Parathyroid adenoma (tissue), 2 donors: ENCODE results near the gene ZFP69.
A peak's percentile ranks its signal among the peaks of the same experiment; 100 is the strongest.

Experiments
- H2AFZ ChIP-seq: fragments of 300-600 bp; sonication (generic); one replicate; pipeline ENCODE4 v1.7.0; 2017; ENCODE audit warnings: antibody characterized with exemption, mild to moderate bottlenecking
- H3K27ac ChIP-seq: fragments of 300-600 bp; sonication (generic); one replicate; pipeline ENCODE4 v1.7.0; 2017
- H3K27me3 ChIP-seq: fragments of 300-600 bp; sonication (generic); one replicate; pipeline ENCODE4 v1.7.0; 2017; ENCODE audit warnings: low read length; ENCODE audit not compliant: control insufficient read depth, insufficient read depth
- H3K36me3 ChIP-seq: fragments of 300-600 bp; sonication (generic); one replicate; pipeline ENCODE4 v1.7.0; 2017; ENCODE audit warnings: low read length; ENCODE audit not compliant: control insufficient read depth, insufficient read depth
- H3K4me1 ChIP-seq: fragments of 300-600 bp; sonication (generic); one replicate; pipeline ENCODE4 v1.7.0; 2017; ENCODE audit warnings: control low read depth
- H3K4me2 ChIP-seq: fragments of 300-600 bp; sonication (generic); one replicate; pipeline ENCODE4 v1.7.0; 2017; ENCODE audit warnings: low read length
- H3K4me3 ChIP-seq: fragments of 300-600 bp; sonication (generic); one replicate; pipeline ENCODE4 v1.7.0; 2017; ENCODE audit warnings: low read depth, low read length
- H3K79me2 ChIP-seq: fragments of 300-600 bp; sonication (generic); one replicate; pipeline ENCODE4 v1.7.0; 2017; ENCODE audit warnings: control low read depth
- H3K9ac ChIP-seq: fragments of 300-600 bp; sonication (generic); one replicate; pipeline ENCODE4 v1.7.0; 2017; ENCODE audit warnings: mild to moderate bottlenecking
- H3K9me3 ChIP-seq: fragments of 300-600 bp; sonication (generic); one replicate; pipeline ENCODE4 v1.7.0; 2017; ENCODE audit warnings: low read length; ENCODE audit not compliant: control insufficient read depth
- CTCF ChIP-seq: fragments of 300-600 bp; sonication (generic); IDR thresholded peaks from one replicate; pipeline ENCODE4 v1.7.0; 2017; ENCODE audit warnings: antibody characterized with exemption, mild to moderate bottlenecking
- donor health status: primary hyperparathyroidism.

The ZFP69 gene

DNA sequence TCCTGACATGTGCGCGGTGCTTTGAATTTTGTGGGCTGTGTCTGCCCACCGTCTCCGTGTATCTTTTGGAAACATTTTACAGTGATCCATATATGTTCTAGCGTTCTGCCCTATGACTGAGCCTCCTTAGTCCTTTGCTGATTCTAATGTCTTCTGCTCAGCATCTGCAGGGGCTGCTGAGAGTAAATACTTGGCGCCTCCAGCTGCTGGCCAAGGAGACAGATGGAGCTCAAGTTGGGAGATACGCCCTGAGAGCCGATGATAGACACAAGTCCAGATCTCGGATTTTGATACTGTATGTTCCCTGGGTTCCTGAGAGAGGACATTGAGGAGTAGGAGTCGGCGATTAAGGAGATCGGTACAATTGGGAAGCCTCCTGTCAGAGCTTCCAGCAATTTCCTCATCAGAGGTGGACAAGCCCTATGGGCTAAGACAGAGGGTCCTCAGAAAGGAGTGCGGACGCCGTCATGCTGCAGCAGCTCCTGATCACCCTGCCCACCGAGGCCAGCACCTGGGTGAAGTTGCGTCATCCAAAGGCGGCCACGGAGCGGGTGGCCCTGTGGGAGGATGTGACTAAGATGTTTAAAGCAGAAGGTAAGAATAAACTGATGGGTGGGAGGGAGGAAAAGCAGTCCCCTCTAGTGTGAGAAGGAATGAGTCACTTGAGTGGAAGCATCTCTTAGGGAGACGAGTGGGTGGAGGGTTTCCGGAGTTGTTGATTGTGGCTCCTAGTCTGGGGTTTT lies 26.4 kb upstream of the ZFP69 start:
- peak overlapping the region; percentile 62 for H3K27ac ChIP-seq
- no peak for TF ChIP-seq CTCF

GRCh38 chr1:40451238-40451585 lies 25.9 kb upstream of the ZFP69 start:
- Histone ChIP-seq H3K27ac (no peak overlapping the region), H3K4me1 (no peaks in the 10 kb centered on the region), H3K9me3 (no peaks in the 10 kb centered on the region), H3K36me3 (no peaks in the 10 kb centered on the region), H3K9ac (no peak overlapping the region), H3K4me2 (no peak overlapping the region), H3K79me2 (no peaks in the 10 kb centered on the region), H3K27me3 (no peaks in the 10 kb centered on the region), H3K4me3 (no peak overlapping the region), H2AFZ (no peak overlapping the region)
- TF ChIP-seq CTCF, result no peak

More for the DNA sequence above, 26.4 kb upstream of the ZFP69 start:
- Histone ChIP-seq H3K9me3 (no peaks in the 10 kb centered on the region), H3K4me2 (peak overlapping the region; percentile 100), H2AFZ (peak overlapping the region; percentile 76), H3K79me2 (no peaks in the 10 kb centered on the region), H3K4me1 (no peaks in the 10 kb centered on the region), H3K36me3 (no peaks in the 10 kb centered on the region), H3K4me3 (peak overlapping the region; percentile 80), H3K27me3 (no peaks in the 10 kb centered on the region), H3K9ac (no peak overlapping the region)

DNA sequence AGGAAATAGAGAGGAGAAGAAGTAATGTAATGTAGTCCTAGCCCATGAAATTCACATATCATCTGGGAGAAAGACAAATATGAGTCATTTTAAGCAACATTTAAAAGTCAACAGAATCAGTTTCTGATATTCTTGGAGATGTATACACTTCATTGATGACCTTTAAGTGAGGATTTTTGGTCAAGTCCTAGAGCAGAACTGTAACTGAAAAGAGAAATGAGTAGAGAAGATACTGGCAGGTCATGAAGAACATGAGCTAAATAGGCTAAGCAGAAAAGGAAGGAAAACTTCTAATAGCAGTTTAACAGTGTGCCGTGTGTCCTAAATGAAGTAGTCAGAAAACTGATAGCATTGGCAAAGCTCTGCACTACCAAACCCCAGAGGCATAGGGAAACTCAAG lies 22.2 kb upstream of the ZFP69 start:
- H3K4me2 ChIP-seq, result no peak overlapping the region
- no peak for TF ChIP-seq CTCF
- no peak overlapping the region for H3K27ac ChIP-seq
- no peak overlapping the region for H2AFZ ChIP-seq
- no peak overlapping the region for H3K4me3 ChIP-seq
- H3K9ac ChIP-seq, result no peak overlapping the region
- no peaks in the 10 kb centered on the region for H3K4me1 ChIP-seq
- H3K9me3 ChIP-seq, result no peaks in the 10 kb centered on the region
- no peaks in the 10 kb centered on the region for H3K79me2 ChIP-seq
- H3K27me3 ChIP-seq, result no peaks in the 10 kb centered on the region
- H3K36me3 ChIP-seq, result no peaks in the 10 kb centered on the region

DNA sequence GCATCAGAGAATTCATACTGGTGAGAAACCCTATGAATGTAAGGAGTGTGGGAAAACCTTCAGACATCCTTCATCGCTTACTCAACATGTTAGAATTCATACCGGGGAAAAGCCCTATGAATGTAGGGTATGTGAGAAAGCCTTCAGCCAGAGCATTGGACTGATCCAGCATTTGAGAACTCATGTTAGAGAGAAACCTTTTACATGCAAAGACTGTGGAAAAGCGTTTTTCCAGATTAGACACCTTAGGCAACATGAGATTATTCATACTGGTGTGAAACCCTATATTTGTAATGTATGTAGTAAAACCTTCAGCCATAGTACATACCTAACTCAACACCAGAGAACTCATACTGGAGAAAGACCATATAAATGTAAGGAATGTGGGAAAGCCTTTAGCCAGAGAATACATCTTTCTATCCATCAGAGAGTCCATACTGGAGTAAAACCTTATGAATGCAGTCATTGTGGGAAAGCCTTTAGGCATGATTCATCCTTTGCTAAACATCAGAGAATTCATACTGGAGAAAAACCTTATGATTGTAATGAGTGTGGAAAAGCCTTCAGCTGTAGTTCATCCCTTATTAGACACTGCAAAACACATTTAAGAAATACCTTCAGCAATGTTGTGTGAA lies 14.0 kb upstream of the ZFP69 start:
- Histone ChIP-seq H3K4me3 (no peak overlapping the region), H2AFZ (no peak overlapping the region), H3K27me3 (no peaks in the 10 kb centered on the region)

More for the DNA sequence above, 14.0 kb upstream of the ZFP69 start:
- no peak for TF ChIP-seq CTCF
- no peaks in the 10 kb centered on the region for H3K4me1 ChIP-seq
- H3K36me3 ChIP-seq, result peaks cover 6% of the 10 kb centered on the region
- no peak overlapping the region for H3K27ac ChIP-seq
- H3K9ac ChIP-seq, result no peak overlapping the region
- no peaks in the 10 kb centered on the region for H3K79me2 ChIP-seq
- no peak overlapping the region for H3K4me2 ChIP-seq
- H3K9me3 ChIP-seq, result peaks cover 4% of the 10 kb centered on the region
